ENCODE data around the gene CPED1. TPM values are rescaled to one million over a fixed set of nuclear protein-coding genes. Genes with fewer than 3 reads are reported as not detected.

The CPED1 gene
- total RNA-seq, 2 donors from 2014 or later: 5.3 to 7.3 TPM

DNA sequence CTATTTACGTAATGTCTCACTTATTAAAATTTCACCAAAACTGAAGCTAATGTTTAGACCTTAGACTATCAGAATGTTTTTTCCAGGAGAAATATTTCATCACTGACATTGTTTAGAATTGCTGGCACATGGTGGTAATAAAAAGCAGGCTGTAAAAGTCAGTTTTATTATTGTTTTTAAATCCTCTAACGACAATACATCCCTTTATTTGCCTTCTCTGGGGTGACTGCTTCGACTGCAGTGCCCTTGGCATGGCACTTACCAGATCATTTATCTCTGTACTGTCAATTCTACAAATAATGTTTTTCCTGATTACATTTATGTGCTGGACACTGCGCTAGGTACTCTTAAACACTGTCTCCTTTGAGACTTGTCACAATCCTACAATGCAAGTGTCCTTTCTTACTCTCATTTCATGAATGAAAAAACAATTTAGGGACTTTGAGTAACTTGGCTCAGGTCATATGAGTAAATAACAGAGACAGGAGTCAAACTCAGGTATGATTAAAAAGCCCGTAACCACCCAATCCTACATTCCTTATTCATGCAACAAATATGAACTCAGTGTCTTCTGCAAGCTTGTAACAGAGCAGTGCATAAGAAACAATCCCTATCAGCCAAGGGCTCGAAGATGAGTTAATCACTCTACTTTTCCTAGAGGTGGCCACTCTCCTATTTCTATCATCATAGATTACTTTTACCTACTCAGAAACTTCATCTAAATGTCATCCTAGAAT is 43.5 kb upstream of the CPED1 start:
- ATAC-seq (peak; percentile 66), DNase-seq (no peak)
- no peaks in the 10 kb centered on the region for H3K36me3 ChIP-seq (replicated peaks in 1 of 2; ENCODE audit: insufficient read depth in 1 of 2, low read depth in 2 of 2)
- no peak overlapping the region for H3K4me3 ChIP-seq
- H3K4me1 ChIP-seq: peaks cover 5% of the 10 kb centered on the region
- WGBS, 2 donors: 23 to 32% methylated on average over 6 of the region's 6 CpGs
- peak overlapping the region in 3 of 4 donors; percentile 12 to 21 (median 16) for H3K27ac ChIP-seq
- intact Hi-C loops (cut with DNase I): no loop called here
- no peaks in the 10 kb centered on the region for H3K27me3 ChIP-seq
- no peak for TF ChIP-seq POLR2A (IDR thresholded peaks at IDR 0.05)
- TF ChIP-seq, protein P1, sequence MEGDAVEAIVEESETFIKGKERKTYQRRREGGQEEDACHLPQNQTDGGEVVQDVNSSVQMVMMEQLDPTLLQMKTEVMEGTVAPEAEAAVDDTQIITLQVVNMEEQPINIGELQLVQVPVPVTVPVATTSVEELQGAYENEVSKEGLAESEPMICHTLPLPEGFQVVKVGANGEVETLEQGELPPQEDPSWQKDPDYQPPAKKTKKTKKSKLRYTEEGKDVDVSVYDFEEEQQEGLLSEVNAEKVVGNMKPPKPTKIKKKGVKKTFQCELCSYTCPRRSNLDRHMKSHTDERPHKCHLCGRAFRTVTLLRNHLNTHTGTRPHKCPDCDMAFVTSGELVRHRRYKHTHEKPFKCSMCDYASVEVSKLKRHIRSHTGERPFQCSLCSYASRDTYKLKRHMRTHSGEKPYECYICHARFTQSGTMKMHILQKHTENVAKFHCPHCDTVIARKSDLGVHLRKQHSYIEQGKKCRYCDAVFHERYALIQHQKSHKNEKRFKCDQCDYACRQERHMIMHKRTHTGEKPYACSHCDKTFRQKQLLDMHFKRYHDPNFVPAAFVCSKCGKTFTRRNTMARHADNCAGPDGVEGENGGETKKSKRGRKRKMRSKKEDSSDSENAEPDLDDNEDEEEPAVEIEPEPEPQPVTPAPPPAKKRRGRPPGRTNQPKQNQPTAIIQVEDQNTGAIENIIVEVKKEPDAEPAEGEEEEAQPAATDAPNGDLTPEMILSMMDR (IDR thresholded peaks at IDR 0.05): no peak
- no peaks in the 10 kb centered on the region for H3K9me3 ChIP-seq

DNA sequence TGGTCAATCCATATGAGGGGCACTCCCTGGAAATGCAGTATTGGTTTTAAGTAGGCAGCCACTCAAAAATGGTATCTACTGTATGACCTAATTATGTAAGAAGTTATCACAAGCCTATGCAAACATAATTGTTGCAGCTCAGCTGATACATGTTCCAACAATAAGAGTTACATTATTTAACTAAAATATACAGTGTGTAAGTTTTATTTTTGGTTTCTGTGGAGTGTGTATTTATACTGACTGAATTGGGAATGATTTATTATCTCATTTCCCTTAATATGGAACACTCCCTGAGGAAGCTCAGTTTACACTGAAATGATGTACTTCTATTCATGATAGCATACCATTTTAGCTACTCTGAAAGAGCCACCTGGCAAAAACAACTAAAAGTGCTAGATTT is 40.5 kb upstream of the CPED1 start:
- no peaks in the 10 kb centered on the region for H3K36me3 ChIP-seq (replicated peaks in 1 of 2; ENCODE audit: insufficient read depth in 1 of 2, low read depth in 2 of 2)
- TF ChIP-seq, protein P1 (IDR thresholded peaks at IDR 0.05): no peak
- no peak overlapping the region for H3K27ac ChIP-seq
- H3K9me3 ChIP-seq: no peaks in the 10 kb centered on the region
- H3K4me3 ChIP-seq: no peak overlapping the region
- intact Hi-C loops (cut with DNase I): no loop called here
- no peak for DNase-seq
- no peak for ATAC-seq
- peaks cover 20% of the 10 kb centered on the region for H3K4me1 ChIP-seq
- H3K27me3 ChIP-seq: no peaks in the 10 kb centered on the region

DNA sequence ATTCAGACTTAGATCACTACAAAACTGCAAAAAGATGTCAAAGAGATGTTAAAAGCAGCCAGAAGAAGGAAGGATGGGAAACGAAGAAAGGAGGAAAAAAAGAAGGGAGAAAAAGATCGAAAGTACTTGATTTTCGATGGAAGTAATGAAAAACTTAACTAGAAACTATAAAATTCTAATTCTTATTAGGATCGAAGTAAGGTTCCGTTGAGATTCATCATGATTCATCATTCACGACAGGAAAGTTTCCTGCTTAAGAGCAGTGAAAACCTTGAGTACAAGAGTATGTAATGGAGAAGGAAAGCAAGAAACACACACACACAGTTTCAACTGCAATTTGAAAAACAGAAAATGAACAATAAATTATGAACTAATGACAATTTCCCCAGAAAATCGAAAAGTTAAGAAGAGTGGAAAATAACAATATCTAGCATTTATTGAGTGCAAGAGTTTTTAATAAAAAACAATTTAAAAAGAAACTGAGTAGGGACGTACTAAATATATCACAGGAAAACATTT is 39.1 kb upstream of the CPED1 start:
- 31 to 40% methylated on average over 8 of the region's 8 CpGs for WGBS, 2 donors
- Histone ChIP-seq H3K4me3 (peak overlapping the region; percentile 26 to 38), H3K4me1 (peaks cover 23% of the 10 kb centered on the region), H3K27me3 (no peaks in the 10 kb centered on the region), H3K36me3 (replicated peaks in 1 of 2; ENCODE audit: insufficient read depth in 1 of 2, low read depth in 2 of 2) (peaks cover 0 to 3% of the 10 kb centered on the region in 2 donors), H3K27ac (no peak overlapping the region), H3K9me3 (no peaks in the 10 kb centered on the region)
- ATAC-seq (no peak), DNase-seq (no peak)
- intact Hi-C loops (cut with DNase I): no loop called here
- no peak for TF ChIP-seq POLR2A (IDR thresholded peaks at IDR 0.05)
- TF ChIP-seq, protein P1 (IDR thresholded peaks at IDR 0.05): no peak

DNA sequence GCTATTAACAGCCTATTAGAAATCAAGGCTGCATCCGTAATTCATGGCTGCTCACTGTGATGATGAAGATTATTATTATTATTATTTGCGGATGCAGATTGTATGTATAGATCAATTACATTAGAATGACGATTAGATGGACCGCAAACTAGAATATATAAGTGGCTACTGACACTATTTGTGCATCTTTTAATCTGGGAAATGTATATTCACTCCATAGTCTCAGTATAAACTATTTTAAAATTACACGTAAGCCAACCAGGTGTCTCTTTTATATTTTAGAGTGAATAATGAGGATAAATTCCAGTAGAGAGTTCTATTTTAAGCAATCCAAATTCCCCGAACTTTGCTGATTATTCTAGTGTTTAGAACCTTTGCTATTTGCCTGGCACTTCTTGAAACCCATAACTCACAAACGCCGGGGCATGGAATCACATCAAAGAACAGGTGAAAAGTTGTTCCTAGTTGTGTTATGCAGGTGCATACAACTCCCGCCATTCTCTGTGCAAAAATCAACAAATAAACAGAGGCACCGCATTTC is 38.4 kb upstream of the CPED1 start:
- ATAC-seq: no peak
- H3K27ac ChIP-seq: peak overlapping the region in 2 of 4 donors; percentile 96 to 99
- H3K9me3 ChIP-seq: no peaks in the 10 kb centered on the region
- DNase-seq: no peak
- H3K36me3 ChIP-seq (replicated peaks in 1 of 2; ENCODE audit: insufficient read depth in 1 of 2, low read depth in 2 of 2): peaks cover 0 to 3% of the 10 kb centered on the region in 2 donors
- peaks cover 23% of the 10 kb centered on the region for H3K4me1 ChIP-seq
- H3K4me3 ChIP-seq: peak overlapping the region; percentile 26 to 38
- no peaks in the 10 kb centered on the region for H3K27me3 ChIP-seq
- no peak for TF ChIP-seq POLR2A (IDR thresholded peaks at IDR 0.05)
- TF ChIP-seq, protein P1 (IDR thresholded peaks at IDR 0.05): no peak
- 0 to 1% methylated on average over 10 of the region's 10 CpGs for WGBS, 2 donors
- intact Hi-C loops (cut with DNase I): no loop called here

All from body of pancreas (tissue), 4 donors.